ENCODE results near the gene TRPM4. TPM values are rescaled to one million over a fixed set of nuclear protein-coding genes. Genes with fewer than 3 reads are reported as not detected.
"Not testable (repeated sequence)": the region's sequence is repeated elsewhere in the genome, so short reads cannot be mapped to it uniquely, and the experiment has no call there.

Gene TRPM4
- total and polyA plus RNA-seq, 5 donors, result 28.3 to 36.4 (median 32.5) TPM

DNA sequence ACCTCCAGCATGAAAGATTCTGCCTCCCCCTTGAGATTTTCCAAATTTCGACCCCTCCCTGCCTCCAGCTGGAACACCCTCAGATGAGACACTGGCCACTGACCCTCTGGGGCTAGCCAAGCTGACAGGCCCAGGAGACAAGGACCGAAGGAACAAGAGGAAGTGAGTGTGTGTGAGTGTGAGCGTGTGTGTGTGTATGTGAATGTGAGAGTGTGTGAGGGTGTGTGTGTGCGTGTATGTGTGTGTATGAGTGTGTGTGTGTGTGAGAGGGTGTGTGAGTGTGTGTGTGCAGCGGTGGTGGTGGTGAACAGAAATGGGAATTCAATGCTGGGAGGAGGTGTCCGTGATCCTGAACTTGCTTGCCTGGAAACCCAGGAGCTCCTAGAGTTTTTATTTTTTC, 16.2 kb upstream of the TRPM4 start:
- WGBS, result 80% methylated on average over 6 of the region's 6 CpGs
- H3K4me3 ChIP-seq (ENCODE audit: low read length), result no peak overlapping the region
- intact Hi-C loops (cut with DNase I), result loop anchor here in 1 of 4 donors (10.0 kb wide), 1 partner anchor 47 kb away; no protein-coding TSS in a partner anchor

DNA sequence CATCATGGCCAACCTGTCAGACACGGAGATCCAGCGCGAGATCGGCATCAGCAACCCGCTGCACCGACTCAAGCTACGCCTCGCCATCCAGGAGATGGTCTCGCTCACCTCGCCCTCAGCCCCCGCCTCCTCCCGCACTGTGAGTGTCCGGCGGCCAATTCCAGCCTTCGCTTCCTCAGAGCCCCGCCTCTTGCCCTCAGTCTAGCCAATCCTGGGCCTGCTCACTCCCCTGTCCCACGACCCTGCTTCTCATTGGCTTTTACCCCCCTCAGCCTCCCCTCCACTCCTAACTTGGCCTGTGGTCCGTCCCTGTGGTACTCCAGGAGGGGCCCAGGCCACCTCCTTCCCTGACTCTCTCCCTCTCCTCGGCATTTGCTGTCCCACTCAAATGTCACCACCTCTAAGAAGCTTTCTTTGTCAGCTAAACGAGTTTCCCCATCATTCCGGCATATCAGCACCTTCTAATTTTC, 14.7 kb upstream of the TRPM4 start:
- DNase-seq (peak; percentile 92 to 97 (median 96)), ATAC-seq (peak; percentile 95 to 97)
- H3K4me1 ChIP-seq (ENCODE audit: control insufficient read depth, insufficient read depth, low read length), result no peaks in the 10 kb centered on the region
- H3K27ac ChIP-seq (ENCODE audit: low read length), result no peak overlapping the region
- H3K4me3 ChIP-seq (ENCODE audit: low read length), result peak overlapping the region; percentile 40
- no peaks in the 10 kb centered on the region for H3K9me3 ChIP-seq (ENCODE audit: control insufficient read depth, low read length)
- intact Hi-C loops (cut with DNase I), result loop anchor here in 1 of 4 donors (10.0 kb wide), 1 partner anchor 48 kb away; no protein-coding TSS in a partner anchor
- WGBS, result 2% methylated on average over 21 of the region's 21 CpGs
- H3K27me3 ChIP-seq (ENCODE audit: control insufficient read depth, insufficient read depth), result no peaks in the 10 kb centered on the region

More for the DNA sequence above, 16.2 kb upstream of the TRPM4 start:
- Histone ChIP-seq H3K27ac (ENCODE audit: low read length) (no peak overlapping the region), H3K9me3 (ENCODE audit: control insufficient read depth, low read length) (no peaks in the 10 kb centered on the region), H3K27me3 (ENCODE audit: control insufficient read depth, insufficient read depth) (no peaks in the 10 kb centered on the region), H3K4me1 (ENCODE audit: control insufficient read depth, insufficient read depth, low read length) (no peaks in the 10 kb centered on the region)
- DNase-seq (peak in 1 of 3 donors; percentile 24), ATAC-seq (no peak)

GRCh38 chr19:49145573-49146407, 11.8 kb upstream of the TRPM4 start:
- ATAC-seq, result peak; percentile 9 to 15
- H3K4me3 ChIP-seq (ENCODE audit: low read length), result no peak overlapping the region
- intact Hi-C loops (cut with DNase I), result loop anchor here in 3 of 4 donors (5.0 to 10.0 kb wide), 2 partner anchors 48 to 51 kb away; no protein-coding TSS in a partner anchor
- WGBS, result 10% methylated on average over 30 of the region's 30 CpGs
- no peak overlapping the region for H3K27ac ChIP-seq (ENCODE audit: low read length)
- H3K4me1 ChIP-seq (ENCODE audit: control insufficient read depth, insufficient read depth, low read length), result no peaks in the 10 kb centered on the region
- peak; percentile 86 to 95 (median 94) for DNase-seq
- no peaks in the 10 kb centered on the region for H3K27me3 ChIP-seq (ENCODE audit: control insufficient read depth, insufficient read depth)
- H3K9me3 ChIP-seq (ENCODE audit: control insufficient read depth, low read length), result no peaks in the 10 kb centered on the region

DNA sequence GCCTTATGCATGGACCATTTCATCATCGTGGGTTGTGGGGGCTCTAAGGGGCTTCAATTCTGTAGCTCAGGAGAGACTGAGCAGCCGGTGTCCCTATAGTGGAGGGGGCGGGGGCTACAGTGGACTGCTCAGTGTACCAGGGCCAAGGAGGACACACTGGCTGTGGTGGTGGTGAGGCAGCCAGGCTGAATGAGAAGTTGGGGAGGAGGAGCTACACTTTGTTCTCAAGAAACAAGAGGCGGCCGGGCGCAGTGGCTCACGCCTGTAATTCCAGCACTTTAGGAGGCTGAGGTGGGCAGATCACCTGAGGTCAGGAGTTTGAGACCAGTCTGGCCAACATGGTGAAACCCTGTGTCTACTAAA, 11.2 kb upstream of the TRPM4 start:
- not testable (repeated sequence) for ATAC-seq; H3K27ac ChIP-seq (ENCODE audit: low read length); H3K4me3 ChIP-seq (ENCODE audit: low read length); H3K9me3 ChIP-seq (ENCODE audit: control insufficient read depth, low read length); H3K4me1 ChIP-seq (ENCODE audit: control insufficient read depth, insufficient read depth, low read length); H3K27me3 ChIP-seq (ENCODE audit: control insufficient read depth, insufficient read depth)
- DNase-seq, result peak; percentile 51 to 78 (median 78)
- WGBS, result 30% methylated on average over 7 of the region's 7 CpGs
- intact Hi-C loops (cut with DNase I), result loop anchor here in 3 of 4 donors (5.0 to 10.0 kb wide), 2 partner anchors 49 to 52 kb away; no protein-coding TSS in a partner anchor

GRCh38 chr19:49148044-49148682, 9.4 kb upstream of the TRPM4 start:
- intact Hi-C loops (cut with DNase I), result loop anchor here in 3 of 4 donors (5.0 to 10.0 kb wide), 2 partner anchors 51 to 53 kb away; no protein-coding TSS in a partner anchor
- no peaks in the 10 kb centered on the region for H3K9me3 ChIP-seq (ENCODE audit: control insufficient read depth, low read length)
- no peaks in the 10 kb centered on the region for H3K4me1 ChIP-seq (ENCODE audit: control insufficient read depth, insufficient read depth, low read length)
- ATAC-seq, result peak; percentile 1 to 42
- WGBS, result 68% methylated on average over 11 of the region's 11 CpGs
- no peaks in the 10 kb centered on the region for H3K27me3 ChIP-seq (ENCODE audit: control insufficient read depth, insufficient read depth)
- peak overlapping the region; percentile 80 for H3K27ac ChIP-seq (ENCODE audit: low read length)
- peak overlapping the region; percentile 42 for H3K4me3 ChIP-seq (ENCODE audit: low read length)
- DNase-seq, result peak; percentile 66 to 73 (median 72)

GRCh38 chr19:49148784-49149651, 8.6 kb upstream of the TRPM4 start:
- H3K4me3 ChIP-seq (ENCODE audit: low read length), result peak overlapping the region; percentile 66
- ATAC-seq (peak; percentile 83 to 85), DNase-seq (peak; percentile 99 to 100 (median 99))
- WGBS, result 2% methylated on average over 49 of the region's 49 CpGs
- intact Hi-C loops (cut with DNase I), result loop anchor here in 3 of 4 donors (5.0 to 10.0 kb wide), 2 partner anchors 52 to 54 kb away; no protein-coding TSS in a partner anchor
- no peaks in the 10 kb centered on the region for H3K9me3 ChIP-seq (ENCODE audit: control insufficient read depth, low read length)
- peak overlapping the region; percentile 85 for H3K27ac ChIP-seq (ENCODE audit: low read length)
- peaks cover 2% of the 10 kb centered on the region for H3K4me1 ChIP-seq (ENCODE audit: control insufficient read depth, insufficient read depth, low read length)
- no peaks in the 10 kb centered on the region for H3K27me3 ChIP-seq (ENCODE audit: control insufficient read depth, insufficient read depth)

DNA sequence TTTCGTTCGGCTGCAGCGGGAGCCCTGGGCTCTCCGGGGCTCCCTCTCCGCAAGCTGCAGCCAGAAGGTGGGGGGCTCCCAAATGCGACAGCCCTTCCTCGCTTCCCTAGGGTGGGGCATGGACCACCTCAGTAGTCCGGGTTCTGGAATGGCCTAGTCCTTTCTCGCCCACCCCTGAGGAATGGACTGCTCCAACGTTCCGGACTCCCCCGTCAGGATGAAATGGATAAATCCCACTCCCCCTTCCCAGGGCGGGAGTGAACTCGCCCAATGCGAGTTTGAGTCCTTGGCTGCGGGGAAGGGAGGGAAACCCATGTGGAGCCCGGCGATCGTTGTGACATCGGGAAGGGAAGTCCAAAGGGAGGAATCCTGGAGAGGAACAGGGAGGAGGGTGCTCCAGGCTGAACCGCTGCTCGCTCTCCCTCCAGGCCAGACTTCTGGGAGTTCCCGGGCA, 7.9 kb upstream of the TRPM4 start:
- peak; percentile 46 to 53 for ATAC-seq
- Histone ChIP-seq H3K4me3 (ENCODE audit: low read length) (peak overlapping the region; percentile 66), H3K4me1 (ENCODE audit: control insufficient read depth, insufficient read depth, low read length) (peaks cover 4% of the 10 kb centered on the region), H3K9me3 (ENCODE audit: control insufficient read depth, low read length) (no peaks in the 10 kb centered on the region), H3K27me3 (ENCODE audit: control insufficient read depth, insufficient read depth) (no peaks in the 10 kb centered on the region), H3K27ac (ENCODE audit: low read length) (peak overlapping the region; percentile 85)
- intact Hi-C loops (cut with DNase I), result loop anchor here in 3 of 4 donors (5.0 to 10.0 kb wide), 3 partner anchors 32 to 55 kb away; partner anchors contain the start of genes C19orf73 (in 1 of the 3) and PPFIA3 (in 1 of the 3)
- DNase-seq, result peak; percentile 81 to 88 (median 88)
- under 1% methylated on average over 23 of the region's 23 CpGs for WGBS

GRCh38 chr19:49150106-49150943, 7.3 kb upstream of the TRPM4 start:
- no peaks in the 10 kb centered on the region for H3K27me3 ChIP-seq (ENCODE audit: control insufficient read depth, insufficient read depth)
- intact Hi-C loops (cut with DNase I), result loop anchor here in 1 of 4 donors (5.0 kb wide), 1 partner anchor 33 kb away; the partner anchor contains the start of genes C19orf73 and PPFIA3
- WGBS, result under 1% methylated on average over 74 of the region's 75 CpGs

DNA sequence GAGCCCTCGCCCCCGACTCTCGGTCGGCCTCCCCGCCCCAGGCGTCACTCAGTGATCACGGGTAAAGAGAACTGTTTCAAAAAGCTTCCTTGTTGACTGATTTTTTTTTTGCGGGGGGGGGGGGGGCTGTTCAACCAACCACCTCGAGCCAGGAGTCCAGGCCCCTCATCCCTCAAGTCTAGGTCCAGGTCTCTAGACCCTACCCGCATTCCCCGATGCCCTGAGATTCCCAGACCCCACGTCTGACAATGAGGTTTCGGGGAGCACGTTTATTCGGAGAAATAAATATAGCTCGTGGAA, 6.7 kb upstream of the TRPM4 start:
- no peaks in the 10 kb centered on the region for H3K9me3 ChIP-seq (ENCODE audit: control insufficient read depth, low read length)
- H3K4me3 ChIP-seq (ENCODE audit: low read length), result peak overlapping the region; percentile 66
- H3K27ac ChIP-seq (ENCODE audit: low read length), result peak overlapping the region; percentile 6
- no peak for DNase-seq
- 7% methylated on average over 16 of the region's 16 CpGs for whole genome bisulfite sequencing
- H3K27me3 ChIP-seq (ENCODE audit: control insufficient read depth, insufficient read depth), result no peaks in the 10 kb centered on the region
- intact Hi-C loops (cut with DNase I), result loop anchor here in 1 of 4 donors (5.0 kb wide), 1 partner anchor 34 kb away; the partner anchor contains the start of genes C19orf73 and PPFIA3
- no peak for ATAC-seq
- H3K4me1 ChIP-seq (ENCODE audit: control insufficient read depth, insufficient read depth, low read length), result peaks cover 4% of the 10 kb centered on the region

More at GRCh38 chr19:49150106-49150943, 7.3 kb upstream of the TRPM4 start:
- peak overlapping the region; percentile 85 for H3K27ac ChIP-seq (ENCODE audit: low read length)
- no peaks in the 10 kb centered on the region for H3K9me3 ChIP-seq (ENCODE audit: control insufficient read depth, low read length)
- peak overlapping the region; percentile 66 for H3K4me3 ChIP-seq (ENCODE audit: low read length)
- peak; percentile 62 to 64 for ATAC-seq
- peak; percentile 86 to 94 (median 94) for DNase-seq
- peaks cover 4% of the 10 kb centered on the region for H3K4me1 ChIP-seq (ENCODE audit: control insufficient read depth, insufficient read depth, low read length)
